GM12878 (cell line): Measurements from ENCODE around the gene NET1. TPM values are rescaled to one million over a fixed set of nuclear protein-coding genes. Genes with fewer than 3 reads are reported as not detected.
A peak's percentile ranks its signal among the peaks of the same experiment; 100 is the strongest.

Experiments used
- ATAC-seq: fragments of 200-7000 bp; cut with Tn5 transposase; 3 replicates; pipeline ENCODE4 v1.9.1; 2020; ENCODE audit warnings: mild to moderate bottlenecking, moderate library complexity
- BruUV-seq: library from RNA; stranded (reverse); fragments of 400-500 nt; replicated peaks from 2 replicates; lab custom pipeline; 2021; lab: Mats Ljungman, UMichigan
- CTCF ChIA-PET: fragments of 300-600 bp; sonication (Branson Sonifier 250); formaldehyde crosslinking; extraction: SDS; loops from one replicate; lab custom pipeline; 2021; ENCODE audit warnings: inconsistent platforms; lab: Yijun Ruan, JAX
- POLR2A ChIA-PET: fragments of 350-600 bp; formaldehyde crosslinking; extraction: SDS; loops from one replicate; lab custom pipeline; 2021; ENCODE audit warnings: inconsistent platforms; lab: Charles Lee
- RAD21 ChIA-PET: fragments of 300-600 bp; sonication (Branson Sonifier 250); formaldehyde crosslinking; loops from one replicate; lab custom pipeline; 2023; ENCODE audit warnings: antibody characterized with exemption; ENCODE audit not compliant: unreplicated experiment; lab: Charles Lee
- SMC1A ChIA-PET: fragments of 300-600 bp; sonication (Branson Sonifier 250); formaldehyde crosslinking; loops from one replicate; lab custom pipeline; 2023; ENCODE audit not compliant: unreplicated experiment, uncharacterized antibody; lab: Charles Lee
- DNase-seq: peaks from one replicate; pipeline ENCODE4 v3.0.0-alpha.2; 2011; ENCODE audit warnings: low read depth, low spot score
- FAIRE-seq: peaks from 3 replicates; lab custom pipeline; 2011; peaks lifted over from hg19 to GRCh38; lab: Jason Lieb, UNC
- H2AFZ ChIP-seq: 2 replicates; pipeline ENCODE4 v1.6.0; 2011; ENCODE audit warnings: low read depth, low read length, control low read depth; ENCODE audit not compliant: control insufficient read depth
- H3K27ac ChIP-seq: 2 replicates; pipeline ENCODE4 v1.5.1; 2011; ENCODE audit warnings: control low read depth; ENCODE audit not compliant: control insufficient read depth, insufficient read depth
- H3K27me3 ChIP-seq, 2 experiments: replicated peaks in 1 of 2; 2 replicates each; pipeline versions ENCODE4 v1.6.0 to v1.6.1; 2011; ENCODE audit warnings: low read length in 1 of 2; ENCODE audit not compliant: control insufficient read depth in 2 of 2, insufficient read depth in 2 of 2
- H3K36me3 ChIP-seq, 2 experiments: 2 replicates each; pipeline ENCODE4 v1.5.1; 2011; ENCODE audit warnings: low read length in 1 of 2; ENCODE audit not compliant: control insufficient read depth in 2 of 2, insufficient read depth in 2 of 2
- H3K4me1 ChIP-seq: 2 replicates; pipeline ENCODE4 v1.6.1; 2011; ENCODE audit warnings: mild to moderate bottlenecking, low read length, moderate library complexity, mixed read lengths; ENCODE audit not compliant: control insufficient read depth, insufficient read depth
- H3K4me2 ChIP-seq: 2 replicates; pipeline ENCODE4 v1.6.0; 2011; ENCODE audit warnings: control low read depth; ENCODE audit not compliant: control insufficient read depth, insufficient read depth
- H3K4me3 ChIP-seq: fragments of 200-600 bp; sonication (generic); 2 replicates; pipeline ENCODE4 v1.5.1; 2016
- H3K79me2 ChIP-seq: 2 replicates; pipeline ENCODE4 v1.6.0; 2011; ENCODE audit warnings: low read length; ENCODE audit not compliant: control insufficient read depth, insufficient read depth
- H3K9ac ChIP-seq: 2 replicates; pipeline ENCODE4 v1.8.0; 2011; ENCODE audit warnings: low read length, control low read depth, mixed read lengths; ENCODE audit not compliant: control insufficient read depth, insufficient read depth
- H3K9me3 ChIP-seq: replicated peaks from 3 replicates; pipeline ENCODE4 v1.5.1; 2011; ENCODE audit warnings: mild to moderate bottlenecking, low read length; ENCODE audit not compliant: control insufficient read depth, insufficient read depth
- H4K20me1 ChIP-seq: 2 replicates; pipeline ENCODE4 v1.6.0; 2011; ENCODE audit not compliant: control insufficient read depth, insufficient read depth
- CBX5 ChIP-seq: sonication (generic); IDR thresholded peaks from 2 replicates; pipeline ENCODE4 v1.6.1; 2016; ENCODE audit warnings: low read depth, moderate library complexity, mild to moderate bottlenecking, inconsistent platforms
- ELK1 ChIP-seq: IDR thresholded peaks from 2 replicates; pipeline ENCODE4 v1.6.1; 2012; ENCODE audit warnings: low read depth, low read length, improper control_type of control experiment
- IKZF1 ChIP-seq: fragments of 450-650 bp; conservative IDR thresholded peaks from 2 replicates; pipeline ENCODE4 v1.6.1; 2017; ENCODE audit warnings: antibody characterized with exemption, mild to moderate bottlenecking
- JUNB ChIP-seq: IDR thresholded peaks from 2 replicates; pipeline ENCODE4 v1.6.1; 2016; ENCODE audit warnings: antibody characterized with exemption, mild to moderate bottlenecking
- SKIL ChIP-seq: fragments of 450-650 bp; IDR thresholded peaks from 2 replicates; pipeline ENCODE4 v1.6.1; 2017; ENCODE audit warnings: mild to moderate bottlenecking, low read depth, inconsistent platforms; ENCODE audit not compliant: poor library complexity, severe bottlenecking
- WGBS: methylation state at CpG from one replicate; pipeline ENCODE4 v1.1.6; 2016; ENCODE audit warnings: low lambda C conversion rate; ENCODE audit not compliant: insufficient replicate concordance, insufficient coverage; ENCODE audit errors: missing lambda C conversion rate; 5-methylcytosine and 5-hydroxymethylcytosine counted together
- in situ Hi-C: fragments of 300-500 bp; cut with MboI; formaldehyde crosslinking; loops from 9 replicates; pipeline ENCODE4 v1.14.3; 2018; ENCODE audit warnings: mixed read lengths
- intact Hi-C: fragments of 100-400 bp; cut with micrococcal nuclease; formaldehyde crosslinking; loops from one replicate; pipeline ENCODE4 v1.14.2; 2022; ENCODE audit not compliant: unreplicated experiment
- polyA plus RNA-seq, 11 experiments: library from polyadenylated mRNA; depleted of rRNA in 4 of 11; unstranded in 6 of 11; stranded (reverse) in 5 of 11; fragments of >200 nt; fragmentation: Nextera tagmentation in 4 of 11; fragmentation: Illumina TruSeq in 1 of 11; extraction: Ambion mirVana in 4 of 11; extraction: Trizol in 1 of 11; gene quantifications; 1 replicate in 1 of 11; 2 replicates in 10 of 11; pipeline versions ENCODE4 v1.2.1 to v1.2.3, GENCODE V29; 2011 to 2016; ENCODE audit warnings: inconsistent platforms in 2 of 11, missing spikeins in 2 of 11, low read depth in 1 of 11
- total RNA-seq, 4 experiments: library from RNA; depleted of rRNA in 3 of 4; stranded (reverse); fragments of >200 nt in 3 of 4; fragmentation: Illumina TruSeq in 1 of 4; extraction: Trizol in 1 of 4; gene quantifications; 2 replicates each; pipeline versions ENCODE4 v1.2.1 to v1.2.3, GENCODE V29; 2013 to 2021

The NET1 gene
- total and polyA plus RNA-seq, 10 of the 15 experiments (the other 5 are each of a cell fraction or from before 2014, with no cell fraction given) = 6.5 to 22.7 (median 18.4) TPM

- CTCF ChIA-PET = interaction anchor here (1.0 kb wide), 1 partner anchor 537 kb away, joined by 4 read pairs; no protein-coding TSS in a partner anchor
- in situ Hi-C loops = loop anchor here (5.0 kb wide), 1 partner anchor 540 kb away; no protein-coding TSS in a partner anchor
- POLR2A ChIA-PET = no interaction called here
Observed at GRCh38 chr10:5387169-5387568, 25.2 kb upstream of the NET1 start.

GRCh38 chr10:5390607-5391205, 21.7 kb upstream of the NET1 start:
- no peak for ATAC-seq
- peak; percentile 20 for TF ChIP-seq SKIL
- no peak for TF ChIP-seq IKZF1
- peak; percentile 93 for TF ChIP-seq CBX5
- Histone ChIP-seq H3K27me3 (no peaks in the 10 kb centered on the region; a peak in 1 of 4 replicates), H2AFZ (no peak overlapping the region), H3K27ac (no peak overlapping the region), H3K9me3 (peaks cover 2% of the 10 kb centered on the region; the same call in 2 of the 3 replicates), H4K20me1 (no peaks in the 10 kb centered on the region), H3K9ac (no peak overlapping the region), H3K79me2 (no peaks in the 10 kb centered on the region), H3K4me3 (no peak overlapping the region), H3K4me2 (no peak overlapping the region), H3K36me3 (no peaks in the 10 kb centered on the region), H3K4me1 (no peaks in the 10 kb centered on the region)
- CTCF ChIA-PET = interaction anchor here (0.6 to 1.2 kb wide), 2 partner anchors 37 to 232 kb away, joined by 3 read pairs; no protein-coding TSS in a partner anchor
- POLR2A ChIA-PET = no interaction called here
- in situ Hi-C loops (no loop called here), intact Hi-C loops (no loop called here)
- RAD21 ChIA-PET = no interaction called here
- SMC1A ChIA-PET = no interaction called here
- no peak for DNase-seq
- BruUV-seq = no TSS peak
- FAIRE-seq = no peak
- 58% methylated on average over 1 of the region's 1 CpG for WGBS

More at GRCh38 chr10:5387169-5387568, 25.2 kb upstream of the NET1 start:
- no peak overlapping the region for H3K4me2 ChIP-seq
- no peaks in the 10 kb centered on the region for H4K20me1 ChIP-seq
- no peak overlapping the region for H3K27ac ChIP-seq
- H3K27me3 ChIP-seq = no peaks in the 10 kb centered on the region; a peak in 1 of 4 replicates
- TF ChIP-seq ELK1 (no peak), JUNB (peak; percentile 63)
- no peaks in the 10 kb centered on the region for H3K4me1 ChIP-seq
- no peak overlapping the region for H3K9ac ChIP-seq
- H3K9me3 ChIP-seq = peaks cover 2% of the 10 kb centered on the region; the same call in 2 of the 3 replicates
- DNase-seq = no peak
- WGBS = 40% methylated on average over 5 of the region's 5 CpGs
- ChIA-PET RAD21 (interaction anchor here (1.6 kb wide), 1 partner anchor 537 kb away, joined by 5 read pairs; no protein-coding TSS in a partner anchor), SMC1A (interaction anchor here (1.0 to 1.6 kb wide), 3 partner anchors 10 to 537 kb away, joined by 3 to 6 read pairs (median 5); no protein-coding TSS in a partner anchor)
- no peak overlapping the region for H3K4me3 ChIP-seq
- FAIRE-seq = no peak
- no peaks in the 10 kb centered on the region for H3K36me3 ChIP-seq
- H2AFZ ChIP-seq = no peak overlapping the region
- H3K79me2 ChIP-seq = no peaks in the 10 kb centered on the region
- BruUV-seq = no TSS peak
- intact Hi-C loops = no loop called here
- peak; percentile 31; the same call in 1 of the 3 replicates for ATAC-seq
